Activated T-helper 1 cell treated with anti-CD3 and anti-CD28 coated beads, Interleukin-2, amount 50 U/mL, for 16 hours (primary cell): ENCODE measurements around the gene RNASE8.
A peak's percentile ranks its signal among the peaks of the same experiment; 100 is the strongest.

Source experiments
- DNase-seq, 2 donors: peaks; one replicate each; pipeline ENCODE4 v3.0.0-alpha.2; 2020; ENCODE audit warnings: low read depth in 1 of 2, low spot score in 1 of 2

Gene RNASE8

GRCh38 chr14:21072031-21072473 lies 14.4 kb downstream of the RNASE8 start:
- no peak for DNase-seq

DNA sequence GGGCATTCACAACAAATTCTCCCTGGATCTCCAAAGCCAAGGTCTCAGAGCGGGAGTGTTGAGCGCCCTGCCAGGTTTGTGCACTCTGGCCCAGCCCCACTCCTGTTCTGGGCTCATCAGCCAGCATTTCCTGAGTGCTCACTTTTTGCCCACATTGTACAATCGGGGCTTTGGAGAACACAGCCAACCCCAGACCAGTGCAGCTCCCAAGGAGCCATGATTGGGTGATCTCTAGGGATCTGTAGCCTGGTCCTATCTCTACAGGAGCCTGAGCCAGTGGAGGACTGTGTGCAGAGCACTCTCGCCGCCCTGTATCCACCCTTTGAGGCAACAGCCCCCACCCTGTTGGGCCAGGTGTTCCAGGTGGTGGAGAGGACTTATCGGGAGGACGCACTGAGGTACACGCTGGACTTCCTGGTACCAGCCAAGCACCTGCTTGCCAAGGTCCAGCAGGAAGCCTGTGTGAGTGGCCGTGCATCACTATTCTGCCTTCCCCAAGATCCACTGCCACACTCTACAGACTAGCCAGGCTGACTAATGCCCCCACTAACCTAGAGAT lies 15.2 kb downstream of the RNASE8 start:
- no peak for DNase-seq

GRCh38 chr14:21073921-21074320 lies 16.3 kb downstream of the RNASE8 start:
- no peak for DNase-seq

GRCh38 chr14:21074398-21075272 lies 17.0 kb downstream of the RNASE8 start:
- DNase-seq: no peak

- no peak for DNase-seq
These were observed 18.3 kb downstream of the RNASE8 start for GRCh38 chr14:21075719-21076437.

GRCh38 chr14:21077672-21078071 lies 20.1 kb downstream of the RNASE8 start:
- DNase-seq: no peak

DNA sequence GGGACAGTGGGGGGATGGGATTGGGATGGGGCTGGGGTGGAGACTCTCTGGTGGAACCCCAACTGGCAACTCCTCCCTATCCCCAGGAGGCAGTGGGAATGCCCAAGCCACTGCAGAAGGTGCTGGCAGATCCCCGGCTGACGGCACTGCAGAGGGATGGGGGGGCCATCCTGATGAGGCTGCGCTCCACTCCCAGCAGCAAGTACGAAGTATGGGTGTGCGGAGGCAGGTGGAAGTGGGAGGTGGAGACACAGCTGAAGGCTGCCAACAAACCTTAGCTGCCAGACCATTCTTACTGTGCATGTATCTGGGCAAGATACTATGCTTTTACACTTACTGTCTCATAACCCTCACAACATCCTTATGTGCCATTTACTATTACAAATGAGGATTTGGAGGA lies 20.7 kb downstream of the RNASE8 start:
- no peak for DNase-seq

DNA sequence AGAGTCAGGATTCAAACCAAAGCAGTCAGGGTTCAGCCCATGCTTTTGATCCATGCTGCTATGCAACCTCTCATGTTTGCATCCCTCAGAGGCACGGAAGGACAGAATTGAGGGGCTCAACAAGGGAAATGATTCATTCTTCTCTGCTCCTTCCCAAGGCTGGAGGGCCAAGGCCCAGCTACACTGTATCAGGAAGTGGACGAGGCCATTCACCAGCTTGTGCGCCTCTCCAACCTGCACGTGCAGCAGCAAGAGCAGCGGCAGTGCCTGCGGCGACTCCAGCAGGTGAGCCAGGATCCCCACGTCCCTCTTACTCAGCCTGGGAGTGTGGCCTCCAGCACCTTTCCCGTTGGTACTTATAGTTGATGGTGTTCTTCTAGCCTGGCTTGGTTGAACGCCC lies 21.1 kb downstream of the RNASE8 start:
- no peak for DNase-seq

DNA sequence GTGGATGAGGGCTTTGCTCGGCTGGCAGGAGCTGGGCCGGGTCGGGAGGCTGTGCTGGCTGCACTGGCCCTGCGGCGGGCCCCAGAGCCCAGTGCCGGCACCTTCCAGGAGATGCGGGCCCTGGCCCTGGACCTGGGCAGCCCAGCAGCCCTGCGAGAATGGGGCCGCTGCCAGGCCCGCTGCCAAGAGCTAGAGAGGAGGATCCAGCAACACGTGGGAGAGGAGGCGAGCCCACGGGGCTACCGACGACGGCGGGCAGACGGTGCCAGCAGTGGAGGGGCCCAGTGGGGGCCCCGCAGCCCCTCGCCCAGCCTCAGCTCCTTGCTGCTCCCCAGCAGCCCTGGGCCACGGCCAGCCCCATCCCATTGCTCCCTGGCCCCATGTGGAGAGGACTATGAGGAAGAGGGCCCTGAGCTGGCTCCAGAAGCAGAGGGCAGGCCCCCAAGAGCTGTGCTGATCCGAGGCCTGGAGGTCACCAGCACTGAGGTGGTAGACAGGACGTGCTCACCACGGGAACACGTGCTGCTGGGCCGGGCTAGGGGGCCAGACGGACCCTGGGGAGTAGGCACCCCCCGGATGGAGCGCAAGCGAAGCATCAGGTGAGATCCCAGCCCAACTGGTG lies 24.0 kb downstream of the RNASE8 start:
- no peak for DNase-seq

GRCh38 chr14:21083565-21084325 lies 26.1 kb downstream of the RNASE8 start:
- no peak for DNase-seq

DNA sequence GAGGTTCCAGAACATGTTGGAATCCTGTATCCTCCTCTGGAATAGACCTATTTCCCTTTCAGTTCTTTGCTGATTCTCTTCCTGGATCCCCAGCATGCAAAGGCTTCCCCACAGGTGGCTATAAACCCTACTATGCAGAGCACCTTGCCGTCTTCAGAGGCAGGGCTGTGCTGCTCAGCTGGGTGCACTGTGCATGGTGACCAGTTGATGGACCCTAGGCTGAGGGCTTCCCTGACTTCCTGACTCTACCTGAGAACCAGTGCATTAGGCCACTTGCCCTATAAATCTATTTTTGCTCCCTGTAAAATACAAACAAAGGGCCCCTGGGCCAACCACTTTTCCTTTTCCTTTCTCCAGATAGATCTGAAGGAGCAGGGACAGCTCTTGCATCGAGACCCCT lies 26.8 kb downstream of the RNASE8 start:
- DNase-seq: no peak

GRCh38 chr14:21084998-21085853 lies 27.6 kb downstream of the RNASE8 start:
- no peak for DNase-seq

GRCh38 chr14:21086908-21087293 lies 29.3 kb downstream of the RNASE8 start:
- DNase-seq: no peak

GRCh38 chr14:21087294-21088091 lies 29.9 kb downstream of the RNASE8 start:
- DNase-seq: peak in 1 of 2 donors; percentile 57

- no peak for DNase-seq
These were observed 31.1 kb downstream of the RNASE8 start for GRCh38 chr14:21088687-21089086.

- DNase-seq: no peak
These were observed 31.6 kb downstream of the RNASE8 start for GRCh38 chr14:21089271-21089670.

- no peak for DNase-seq
These were observed 32.2 kb downstream of the RNASE8 start for GRCh38 chr14:21089877-21090193.

GRCh38 chr14:21090194-21090939 lies 32.7 kb downstream of the RNASE8 start:
- no peak for DNase-seq
